Measurements from ENCODE around the gene CBFA2T3.

DNA sequence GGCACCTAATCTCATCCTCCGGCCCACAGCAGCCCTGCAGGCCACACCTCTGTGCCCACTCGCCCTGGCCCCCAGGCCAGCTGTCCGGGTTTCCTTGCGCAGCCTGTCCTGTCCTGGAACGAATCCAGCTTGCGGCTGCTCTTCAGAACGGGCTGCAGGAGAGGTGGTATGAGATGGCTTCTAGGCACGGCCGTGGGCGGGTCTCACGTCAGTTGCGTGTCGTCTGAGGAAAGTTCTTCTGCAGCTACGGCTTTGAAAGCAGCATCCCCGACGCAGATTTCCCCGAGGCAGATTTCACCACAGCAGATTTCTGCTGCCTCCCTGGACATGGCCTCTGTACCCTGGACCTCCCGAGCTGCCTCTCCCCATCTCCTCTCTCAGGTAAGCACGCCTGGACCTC lies 138.4 kb downstream of the CBFA2T3 start:
- TF ChIP-seq, protein P1, sequence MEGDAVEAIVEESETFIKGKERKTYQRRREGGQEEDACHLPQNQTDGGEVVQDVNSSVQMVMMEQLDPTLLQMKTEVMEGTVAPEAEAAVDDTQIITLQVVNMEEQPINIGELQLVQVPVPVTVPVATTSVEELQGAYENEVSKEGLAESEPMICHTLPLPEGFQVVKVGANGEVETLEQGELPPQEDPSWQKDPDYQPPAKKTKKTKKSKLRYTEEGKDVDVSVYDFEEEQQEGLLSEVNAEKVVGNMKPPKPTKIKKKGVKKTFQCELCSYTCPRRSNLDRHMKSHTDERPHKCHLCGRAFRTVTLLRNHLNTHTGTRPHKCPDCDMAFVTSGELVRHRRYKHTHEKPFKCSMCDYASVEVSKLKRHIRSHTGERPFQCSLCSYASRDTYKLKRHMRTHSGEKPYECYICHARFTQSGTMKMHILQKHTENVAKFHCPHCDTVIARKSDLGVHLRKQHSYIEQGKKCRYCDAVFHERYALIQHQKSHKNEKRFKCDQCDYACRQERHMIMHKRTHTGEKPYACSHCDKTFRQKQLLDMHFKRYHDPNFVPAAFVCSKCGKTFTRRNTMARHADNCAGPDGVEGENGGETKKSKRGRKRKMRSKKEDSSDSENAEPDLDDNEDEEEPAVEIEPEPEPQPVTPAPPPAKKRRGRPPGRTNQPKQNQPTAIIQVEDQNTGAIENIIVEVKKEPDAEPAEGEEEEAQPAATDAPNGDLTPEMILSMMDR (IDR thresholded peaks at IDR 0.05) = no peak
- no peak for TF ChIP-seq ZFX (IDR thresholded peaks at IDR 0.05; ENCODE audit: borderline replicate concordance)

All from 22Rv1 (cell line).